Skeletal muscle tissue (tissue), 4 donors: ENCODE results near the gene FNDC8. TPM values are rescaled to one million over a fixed set of nuclear protein-coding genes. Genes with fewer than 3 reads are reported as not detected.
"Not testable (repeated sequence)": the region's sequence is repeated elsewhere in the genome, so short reads cannot be mapped to it uniquely, and the experiment has no call there.

Experiments
- H3K27ac ChIP-seq: one replicate; pipeline ENCODE4 v1.7.0; 2013; ENCODE audit warnings: mild to moderate bottlenecking, low read depth, low read length, inconsistent platforms
- H3K27me3 ChIP-seq, 3 donors: one replicate each; pipeline ENCODE4 v1.7.0; 2013; ENCODE audit warnings: low read length in 3 of 3; ENCODE audit not compliant: control insufficient read depth in 3 of 3, insufficient read depth in 3 of 3
- H3K36me3 ChIP-seq, 3 donors: one replicate each; pipeline ENCODE4 v1.7.0; 2013; ENCODE audit warnings: low read length in 3 of 3; ENCODE audit not compliant: control insufficient read depth in 3 of 3, insufficient read depth in 3 of 3
- H3K4me1 ChIP-seq, 3 donors: one replicate each; pipeline ENCODE4 v1.7.0; 2013; ENCODE audit warnings: low read length in 3 of 3, mild to moderate bottlenecking in 3 of 3; ENCODE audit not compliant: control insufficient read depth in 3 of 3, insufficient read depth in 3 of 3
- H3K4me3 ChIP-seq, 3 donors: one replicate each; pipeline ENCODE4 v1.7.0; 2013; ENCODE audit warnings: low read length in 3 of 3
- H3K9ac ChIP-seq, 3 donors: one replicate each; pipeline ENCODE4 v1.7.0; 2013; ENCODE audit warnings: low read length in 3 of 3, mild to moderate bottlenecking in 3 of 3, moderate library complexity in 2 of 3, low read depth in 1 of 3
- H3K9me3 ChIP-seq, 3 donors: one replicate each; pipeline ENCODE4 v1.7.0; 2013; ENCODE audit warnings: low read length in 3 of 3; ENCODE audit not compliant: control insufficient read depth in 3 of 3
- total RNA-seq: library from RNA; depleted of rRNA; stranded (reverse); fragments of >200 nt; gene quantifications from one replicate; pipeline ENCODE4 v1.2.3, GENCODE V29; 2014
- donor health status: Osteomylitis.

FNDC8 gene
- total RNA-seq, 1 donor from 2014 or later = not detected

- no peak overlapping the region for H3K27ac ChIP-seq
- no peak overlapping the region for H3K9ac ChIP-seq
- H3K9me3 ChIP-seq = no peaks in the 10 kb centered on the region
- H3K36me3 ChIP-seq = peaks cover 45 to 71% (median 69%) of the 10 kb centered on the region in 3 donors
- no peaks in the 10 kb centered on the region for H3K4me1 ChIP-seq
- H3K4me3 ChIP-seq = no peak overlapping the region
- H3K27me3 ChIP-seq = no peaks in the 10 kb centered on the region
Measured at GRCh38 chr17:35166526-35166925, 45.1 kb downstream of the FNDC8 start.

GRCh38 chr17:35167046-35167445 is 45.6 kb downstream of the FNDC8 start:
- Histone ChIP-seq H3K9me3 (no peaks in the 10 kb centered on the region), H3K27me3 (no peaks in the 10 kb centered on the region), H3K4me1 (no peaks in the 10 kb centered on the region), H3K9ac (no peak overlapping the region), H3K27ac (no peak overlapping the region), H3K36me3 (peaks cover 46 to 67% (median 64%) of the 10 kb centered on the region in 3 donors), H3K4me3 (no peak overlapping the region)

- Histone ChIP-seq H3K9me3 (no peaks in the 10 kb centered on the region), H3K27me3 (no peaks in the 10 kb centered on the region), H3K9ac (no peak overlapping the region), H3K4me3 (no peak overlapping the region), H3K4me1 (no peaks in the 10 kb centered on the region), H3K27ac (no peak overlapping the region), H3K36me3 (peaks cover 51 to 69% (median 65%) of the 10 kb centered on the region in 3 donors)
Measured at GRCh38 chr17:35167666-35168065, 46.3 kb downstream of the FNDC8 start.

- peaks cover 46 to 61% (median 56%) of the 10 kb centered on the region in 3 donors for H3K36me3 ChIP-seq
- no peak overlapping the region for H3K9ac ChIP-seq
- no peak overlapping the region for H3K4me3 ChIP-seq
- no peaks in the 10 kb centered on the region for H3K9me3 ChIP-seq
- no peak overlapping the region for H3K27ac ChIP-seq
- H3K27me3 ChIP-seq = no peaks in the 10 kb centered on the region
- no peaks in the 10 kb centered on the region for H3K4me1 ChIP-seq
Measured at GRCh38 chr17:35169835-35170363, 48.5 kb downstream of the FNDC8 start.

GRCh38 chr17:35170968-35171771 is 49.8 kb downstream of the FNDC8 start:
- peaks cover 0 to 5% (median 0%) of the 10 kb centered on the region in 3 donors for H3K4me1 ChIP-seq

GRCh38 chr17:35171834-35172233 is 50.4 kb downstream of the FNDC8 start:
- no peaks in the 10 kb centered on the region for H3K27me3 ChIP-seq
- no peaks in the 10 kb centered on the region for H3K9me3 ChIP-seq
- no peak overlapping the region for H3K4me3 ChIP-seq
- H3K4me1 ChIP-seq = peaks cover 0 to 5% (median 0%) of the 10 kb centered on the region in 3 donors
- no peak overlapping the region for H3K27ac ChIP-seq
- peaks cover 55 to 66% (median 63%) of the 10 kb centered on the region in 3 donors for H3K36me3 ChIP-seq
- no peak overlapping the region for H3K9ac ChIP-seq

More at GRCh38 chr17:35170968-35171771, 49.8 kb downstream of the FNDC8 start:
- Histone ChIP-seq H3K36me3 (peaks cover 58 to 67% (median 63%) of the 10 kb centered on the region in 3 donors), H3K27me3 (no peaks in the 10 kb centered on the region), H3K4me3 (no peak overlapping the region), H3K9me3 (no peaks in the 10 kb centered on the region), H3K27ac (no peak overlapping the region), H3K9ac (no peak overlapping the region)

- peaks cover 56 to 67% (median 63%) of the 10 kb centered on the region in 3 donors for H3K36me3 ChIP-seq
- H3K27ac ChIP-seq, H3K4me1 ChIP-seq, H3K4me3 ChIP-seq, H3K27me3 ChIP-seq, H3K9me3 ChIP-seq, H3K9ac ChIP-seq: not testable (repeated sequence)
Measured at GRCh38 chr17:35172321-35172720, 50.9 kb downstream of the FNDC8 start.

- Histone ChIP-seq H3K9me3 (no peaks in the 10 kb centered on the region), H3K27ac (no peak overlapping the region), H3K27me3 (no peaks in the 10 kb centered on the region), H3K36me3 (peaks cover 43 to 53% (median 49%) of the 10 kb centered on the region in 3 donors), H3K4me1 (peaks cover 0 to 5% (median 0%) of the 10 kb centered on the region in 3 donors), H3K9ac (no peak overlapping the region), H3K4me3 (no peak overlapping the region)
Measured at GRCh38 chr17:35174835-35175334, 53.5 kb downstream of the FNDC8 start.

GRCh38 chr17:35175638-35176415 is 54.4 kb downstream of the FNDC8 start:
- peaks cover 0 to 5% (median 0%) of the 10 kb centered on the region in 3 donors for H3K4me1 ChIP-seq
- no peaks in the 10 kb centered on the region for H3K27me3 ChIP-seq
- H3K9ac ChIP-seq = no peak overlapping the region
- peaks cover 47 to 58% (median 53%) of the 10 kb centered on the region in 3 donors for H3K36me3 ChIP-seq
- H3K9me3 ChIP-seq = no peaks in the 10 kb centered on the region
- H3K27ac ChIP-seq = no peak overlapping the region
- H3K4me3 ChIP-seq = no peak overlapping the region
